Transverse colon (tissue), 4 donors: Measurements from ENCODE around the gene LAMA5. TPM values are rescaled to one million over a fixed set of nuclear protein-coding genes. Genes with fewer than 3 reads are reported as not detected.

ENCODE experiments used
- DNase-seq: peaks from one replicate; pipeline ENCODE4 v3.0.0-alpha.2; 2019
- H3K27ac ChIP-seq, 4 donors: fragments of 200-600 bp; sonication (generic); 2 replicates each; pipeline ENCODE4 v1.5.1; 2016 to 2018; ENCODE audit warnings: inconsistent platforms in 4 of 4
- H3K27me3 ChIP-seq: fragments of 200-600 bp; sonication (generic); 2 replicates; pipeline ENCODE4 v1.5.1; 2017; ENCODE audit warnings: inconsistent platforms
- H3K36me3 ChIP-seq, 4 donors: fragments of 200-600 bp; sonication (generic); 2 replicates each; pipeline ENCODE4 v1.5.1; 2017 to 2019; ENCODE audit warnings: inconsistent platforms in 4 of 4
- H3K4me1 ChIP-seq, 4 donors: fragments of 200-600 bp; sonication (generic); 2 replicates each; pipeline ENCODE4 v1.5.1; 2017 to 2020; ENCODE audit warnings: inconsistent platforms in 4 of 4
- H3K4me3 ChIP-seq, 4 donors: fragments of 200-600 bp; sonication (generic); 1 replicate in 1 of 4; 2 replicates in 3 of 4; pipeline versions ENCODE4 v1.5.1 to v1.6.1; 2017 to 2019; ENCODE audit warnings: inconsistent platforms in 4 of 4
- H3K9me3 ChIP-seq, 2 donors: fragments of 200-600 bp; sonication (generic); 2 replicates each; pipeline ENCODE4 v1.5.1; 2017 to 2019; ENCODE audit warnings: inconsistent platforms in 2 of 2
- EP300 ChIP-seq: sonication (generic); formaldehyde crosslinking; IDR thresholded peaks from one replicate; pipeline ENCODE4 v1.6.1; 2017; ENCODE audit warnings: antibody characterized with exemption, low read depth
- POLR2A ChIP-seq: fragments of 450-650 bp; IDR thresholded peaks from one replicate; pipeline ENCODE4 v1.6.1; 2016; ENCODE audit warnings: antibody characterized with exemption, mild to moderate bottlenecking, moderate library complexity
- POLR2AphosphoS5 ChIP-seq, 3 donors: sonication (generic); formaldehyde crosslinking; IDR thresholded peaks; one replicate each; pipeline ENCODE4 v1.6.1; 2016; ENCODE audit warnings: antibody characterized with exemption in 3 of 3
- WGBS, 2 donors: methylation state at CpG; one replicate each; pipeline ENCODE4 v1.1.5; 2018; ENCODE audit warnings: low coverage in 1 of 2; 5-methylcytosine and 5-hydroxymethylcytosine counted together
- in situ Hi-C, 4 donors: fragments of 200-750 bp; cut with MboI; loops; one replicate each; pipeline versions ENCODE4 v1.15.0 to v1.15.1; 2017; ENCODE audit warnings: low sequenced_read_pairs in 3 of 4, low pct_ligation_motif_present in 1 of 4, low pct_unique_long_range_greater_than_20kb in 1 of 4
- intact Hi-C: fragments of 100-400 bp; cut with DNase I; formaldehyde crosslinking; loops from one replicate; pipeline ENCODE4 v1.15.1; 2023; ENCODE audit warnings: low total_unique reads
- total RNA-seq, 4 donors: library from RNA; depleted of rRNA; stranded (reverse); fragments of >200 nt; gene quantifications; one replicate each; pipeline ENCODE4 v1.1.0, GENCODE V29; 2016
- TF ChIP-seq, protein P1 (sequence below), 5 experiments: fragments of 200-600 bp in 3 of 5; fragments of 450-650 bp in 2 of 5; sonication (generic) in 3 of 5; IDR thresholded peaks; 1 replicate in 2 of 5; 2 replicates in 3 of 5; pipeline ENCODE4 v1.5.1; 2016 to 2017; ENCODE audit warnings: antibody characterized with exemption in 5 of 5, inconsistent platforms in 3 of 5, mild to moderate bottlenecking in 2 of 5, moderate library complexity in 1 of 5

LAMA5 gene
- total RNA-seq, 4 donors from 2014 or later, result 33.2 to 269 (median 91.3) TPM

DNA sequence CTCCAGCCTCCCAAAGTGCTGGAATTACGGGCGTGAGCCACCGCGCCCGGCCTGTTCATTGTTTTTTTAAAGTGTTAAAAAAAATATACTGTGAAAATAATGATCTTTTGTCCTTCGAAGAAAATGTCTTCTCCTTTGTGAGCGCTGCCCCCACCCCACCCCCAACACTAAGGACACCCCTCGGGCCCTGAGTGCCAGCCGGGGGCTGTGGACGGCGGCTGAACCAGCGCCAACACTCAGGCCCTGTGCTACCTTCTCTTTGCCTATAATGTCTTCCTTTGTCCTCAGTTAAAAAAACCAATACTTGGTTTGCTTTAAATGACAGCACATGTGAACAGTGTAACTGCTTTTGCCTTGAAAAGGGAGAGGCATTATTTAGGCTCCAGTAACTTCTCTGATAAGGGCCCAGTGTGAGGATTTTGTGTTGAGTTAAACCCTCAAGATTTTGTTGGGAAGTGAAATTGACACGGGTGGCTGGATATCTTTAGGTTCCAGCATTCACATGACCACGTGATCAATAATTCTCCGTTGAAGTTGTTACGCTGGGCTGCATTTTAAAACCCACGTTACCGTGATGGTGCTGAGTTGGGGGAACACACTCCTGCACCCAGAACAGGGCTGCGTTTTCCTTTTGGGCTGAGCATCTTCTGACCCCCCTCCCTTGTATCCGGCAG is 73.9 kb downstream of the LAMA5 start:
- H3K27ac ChIP-seq, result no peak overlapping the region
- H3K4me3 ChIP-seq, result no peak overlapping the region
- TF ChIP-seq EP300 (no peak), POLR2A (no peak)
- TF ChIP-seq, protein P1, sequence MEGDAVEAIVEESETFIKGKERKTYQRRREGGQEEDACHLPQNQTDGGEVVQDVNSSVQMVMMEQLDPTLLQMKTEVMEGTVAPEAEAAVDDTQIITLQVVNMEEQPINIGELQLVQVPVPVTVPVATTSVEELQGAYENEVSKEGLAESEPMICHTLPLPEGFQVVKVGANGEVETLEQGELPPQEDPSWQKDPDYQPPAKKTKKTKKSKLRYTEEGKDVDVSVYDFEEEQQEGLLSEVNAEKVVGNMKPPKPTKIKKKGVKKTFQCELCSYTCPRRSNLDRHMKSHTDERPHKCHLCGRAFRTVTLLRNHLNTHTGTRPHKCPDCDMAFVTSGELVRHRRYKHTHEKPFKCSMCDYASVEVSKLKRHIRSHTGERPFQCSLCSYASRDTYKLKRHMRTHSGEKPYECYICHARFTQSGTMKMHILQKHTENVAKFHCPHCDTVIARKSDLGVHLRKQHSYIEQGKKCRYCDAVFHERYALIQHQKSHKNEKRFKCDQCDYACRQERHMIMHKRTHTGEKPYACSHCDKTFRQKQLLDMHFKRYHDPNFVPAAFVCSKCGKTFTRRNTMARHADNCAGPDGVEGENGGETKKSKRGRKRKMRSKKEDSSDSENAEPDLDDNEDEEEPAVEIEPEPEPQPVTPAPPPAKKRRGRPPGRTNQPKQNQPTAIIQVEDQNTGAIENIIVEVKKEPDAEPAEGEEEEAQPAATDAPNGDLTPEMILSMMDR (IDR thresholded peaks at IDR 0.05), result no peak
- no peaks in the 10 kb centered on the region for H3K27me3 ChIP-seq
- in situ Hi-C loops, result loop anchor here in 2 of 4 donors (10.0 kb wide), 1 partner anchor 92 kb away; the partner anchor contains the start of gene RPS21 (in 2 of the 2)
- no peaks in the 10 kb centered on the region for H3K4me1 ChIP-seq
- 80 to 90% methylated on average over 19 to 20 of the region's 20 CpGs for WGBS, 2 donors
- DNase-seq, result no peak
- no peaks in the 10 kb centered on the region for H3K9me3 ChIP-seq
- H3K36me3 ChIP-seq, result peaks cover 0 to 34% (median 10%) of the 10 kb centered on the region in 4 donors
- intact Hi-C loops, result no loop called here

GRCh38 chr20:62292108-62292507 is 75.0 kb downstream of the LAMA5 start:
- no peaks in the 10 kb centered on the region for H3K9me3 ChIP-seq
- H3K4me1 ChIP-seq, result no peaks in the 10 kb centered on the region
- peaks cover 0 to 40% (median 10%) of the 10 kb centered on the region in 4 donors for H3K36me3 ChIP-seq
- H3K27ac ChIP-seq, result no peak overlapping the region
- in situ Hi-C loops (loop anchor here in 2 of 4 donors (10.0 kb wide), 1 partner anchor 93 kb away; the partner anchor contains the start of gene RPS21 (in 2 of the 2)), intact Hi-C loops (no loop called here)
- no peak for DNase-seq
- WGBS, 2 donors, result 63 to 87% methylated on average over 4 to 11 of the region's 11 CpGs
- TF ChIP-seq EP300 (no peak), POLR2A (no peak), POLR2AphosphoS5 (IDR thresholded peaks at IDR 0.05) (no peak)
- TF ChIP-seq, protein P1 (IDR thresholded peaks at IDR 0.05), result no peak
- no peaks in the 10 kb centered on the region for H3K27me3 ChIP-seq
- H3K4me3 ChIP-seq, result no peak overlapping the region

DNA sequence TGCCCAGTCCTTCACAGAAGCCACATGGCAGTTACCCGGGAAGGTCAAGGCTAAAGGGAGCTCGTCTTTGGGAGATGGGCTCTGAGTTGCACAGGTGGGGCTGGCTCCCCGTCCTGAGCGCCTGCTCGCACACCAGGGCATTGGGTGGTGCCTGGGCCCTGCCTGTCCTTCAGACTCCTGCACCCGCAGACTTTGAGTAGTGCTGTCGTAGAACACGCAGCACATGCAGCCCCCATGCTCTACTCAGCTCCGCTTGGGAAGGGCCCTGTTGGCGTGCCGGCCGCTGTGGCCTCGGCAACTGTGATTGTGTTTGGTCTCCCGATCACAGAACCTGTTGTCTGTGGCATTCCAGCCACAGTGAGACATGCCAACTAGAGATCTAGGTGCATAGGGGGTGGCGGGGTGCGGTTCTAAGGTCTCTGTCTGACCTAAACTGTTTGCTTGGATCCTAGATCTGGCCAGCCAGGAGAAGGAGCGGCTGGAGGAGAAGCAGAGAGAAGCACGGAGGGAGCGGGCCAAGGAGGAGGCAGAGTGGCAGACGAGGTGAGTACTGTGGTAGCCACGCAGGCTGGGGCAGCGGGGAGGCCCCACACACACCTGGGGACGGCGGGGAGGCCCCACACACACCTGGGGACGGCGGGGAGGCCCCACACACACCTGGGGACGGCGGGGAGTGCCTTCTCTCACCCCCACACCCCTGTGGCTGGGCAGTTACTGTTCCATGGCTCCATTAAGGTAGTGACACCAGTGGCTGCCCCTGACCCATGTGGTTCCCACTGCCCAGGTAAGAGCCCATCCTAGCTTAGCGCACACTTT is 75.7 kb downstream of the LAMA5 start:
- H3K27me3 ChIP-seq, result no peaks in the 10 kb centered on the region
- H3K4me1 ChIP-seq, result no peaks in the 10 kb centered on the region
- in situ Hi-C loops, result loop anchor here in 2 of 4 donors (10.0 kb wide), 1 partner anchor 93 kb away; the partner anchor contains the start of gene RPS21 (in 2 of the 2)
- 92% methylated on average over 29 of the region's 29 CpGs; no CpG with 5 or more reads in 1 of the 2 donors for WGBS, 2 donors
- no peaks in the 10 kb centered on the region for H3K9me3 ChIP-seq
- TF ChIP-seq EP300 (no peak), POLR2AphosphoS5 (IDR thresholded peaks at IDR 0.05) (no peak), POLR2A (no peak)
- TF ChIP-seq, protein P1 (IDR thresholded peaks at IDR 0.05), result no peak
- H3K27ac ChIP-seq, result no peak overlapping the region
- H3K4me3 ChIP-seq, result no peak overlapping the region
- DNase-seq, result no peak
- peaks cover 0 to 44% (median 12%) of the 10 kb centered on the region in 4 donors for H3K36me3 ChIP-seq
- intact Hi-C loops, result no loop called here

GRCh38 chr20:62289898-62290297 is 77.2 kb downstream of the LAMA5 start:
- H3K27ac ChIP-seq, result no peak overlapping the region
- peaks cover 0 to 41% (median 16%) of the 10 kb centered on the region in 4 donors for H3K36me3 ChIP-seq
- in situ Hi-C loops (loop anchor here in 2 of 4 donors (10.0 kb wide), 1 partner anchor 95 kb away; the partner anchor contains the start of gene RPS21 (in 2 of the 2)), intact Hi-C loops (no loop called here)
- H3K9me3 ChIP-seq, result no peaks in the 10 kb centered on the region
- DNase-seq, result no peak
- H3K4me1 ChIP-seq, result no peaks in the 10 kb centered on the region
- TF ChIP-seq POLR2AphosphoS5 (IDR thresholded peaks at IDR 0.05) (no peak), POLR2A (no peak), EP300 (no peak)
- TF ChIP-seq, protein P1 (IDR thresholded peaks at IDR 0.05), result no peak
- WGBS, 2 donors, result 89 to 94% methylated on average over 6 to 8 of the region's 8 CpGs
- no peaks in the 10 kb centered on the region for H3K27me3 ChIP-seq
- H3K4me3 ChIP-seq, result no peak overlapping the region
